GM10248 (cell line): ENCODE data around the gene SLC30A5.
"Not testable (repeated sequence)": the region's sequence is repeated elsewhere in the genome, so short reads cannot be mapped to it uniquely, and the experiment has no call there.

Source experiments
- CTCF ChIA-PET: fragments of 300-600 bp; sonication (Branson Sonifier 250); formaldehyde crosslinking; extraction: SDS; loops from one replicate; lab custom pipeline; 2021; ENCODE audit warnings: antibody characterized with exemption; lab: Yijun Ruan, JAX
- POLR2A ChIA-PET: fragments of 350-650 bp; sonication (Branson Sonifier 250); formaldehyde crosslinking; extraction: SDS; loops from one replicate; lab custom pipeline; 2020; ENCODE audit warnings: antibody characterized with exemption; lab: Yijun Ruan, JAX
- DNase-seq: peaks from one replicate; pipeline ENCODE4 v3.0.0; 2012; ENCODE audit errors: extremely low spot score
- TF ChIP-seq, protein P1 (sequence below): IDR thresholded peaks from 2 replicates; pipeline ENCODE4 v1.5.1; 2012; ENCODE audit warnings: mild to moderate bottlenecking, low read depth; ENCODE audit errors: extremely low read depth, missing control alignments, control extremely low read depth

The SLC30A5 gene

GRCh38 chr5:69092969-69093368 lies 845 bp upstream of the SLC30A5 start:
- POLR2A ChIA-PET = no interaction called here
- no peak for DNase-seq
- TF ChIP-seq, protein P1, sequence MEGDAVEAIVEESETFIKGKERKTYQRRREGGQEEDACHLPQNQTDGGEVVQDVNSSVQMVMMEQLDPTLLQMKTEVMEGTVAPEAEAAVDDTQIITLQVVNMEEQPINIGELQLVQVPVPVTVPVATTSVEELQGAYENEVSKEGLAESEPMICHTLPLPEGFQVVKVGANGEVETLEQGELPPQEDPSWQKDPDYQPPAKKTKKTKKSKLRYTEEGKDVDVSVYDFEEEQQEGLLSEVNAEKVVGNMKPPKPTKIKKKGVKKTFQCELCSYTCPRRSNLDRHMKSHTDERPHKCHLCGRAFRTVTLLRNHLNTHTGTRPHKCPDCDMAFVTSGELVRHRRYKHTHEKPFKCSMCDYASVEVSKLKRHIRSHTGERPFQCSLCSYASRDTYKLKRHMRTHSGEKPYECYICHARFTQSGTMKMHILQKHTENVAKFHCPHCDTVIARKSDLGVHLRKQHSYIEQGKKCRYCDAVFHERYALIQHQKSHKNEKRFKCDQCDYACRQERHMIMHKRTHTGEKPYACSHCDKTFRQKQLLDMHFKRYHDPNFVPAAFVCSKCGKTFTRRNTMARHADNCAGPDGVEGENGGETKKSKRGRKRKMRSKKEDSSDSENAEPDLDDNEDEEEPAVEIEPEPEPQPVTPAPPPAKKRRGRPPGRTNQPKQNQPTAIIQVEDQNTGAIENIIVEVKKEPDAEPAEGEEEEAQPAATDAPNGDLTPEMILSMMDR = no peak
- CTCF ChIA-PET = interaction anchor here (0.6 to 3.0 kb wide), 37 partner anchors 9 to 374 kb away, joined by 3 to 41 read pairs (median 4); partner anchors contain the start of genes CCDC125 and CDK7

- CTCF ChIA-PET = no interaction called here
- TF ChIP-seq, protein P1 = no peak
- no peak for DNase-seq
- POLR2A ChIA-PET = no interaction called here
These were observed 5.5 kb downstream of the SLC30A5 start for GRCh38 chr5:69099302-69099701.

DNA sequence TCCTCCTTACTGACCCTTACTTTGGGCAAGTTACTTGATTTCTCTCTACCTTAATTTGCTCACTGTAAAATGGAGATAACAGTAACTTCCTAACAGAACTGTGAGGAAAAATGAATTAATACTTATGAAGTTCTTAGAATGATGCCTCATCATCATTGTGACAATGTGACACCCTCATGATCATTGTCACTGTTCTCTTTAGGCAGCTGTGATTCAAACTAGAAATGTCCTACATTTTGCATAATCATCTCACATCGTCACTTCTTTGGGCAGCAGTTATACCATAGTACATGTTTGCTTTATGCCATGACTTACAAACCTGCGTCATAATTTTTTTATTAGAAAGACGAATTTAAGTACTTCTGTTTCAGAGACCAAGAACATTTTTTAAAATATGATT lies 9.7 kb downstream of the SLC30A5 start:
- ChIA-PET CTCF (no interaction called here), POLR2A (no interaction called here)
- TF ChIP-seq, protein P1 = no peak
- no peak for DNase-seq

GRCh38 chr5:69105996-69106906 lies 12.4 kb downstream of the SLC30A5 start:
- POLR2A ChIA-PET = interaction anchor here (0.6 to 1.2 kb wide), 3 partner anchors 9 to 155 kb away, joined by 3 to 4 read pairs (median 3); no protein-coding TSS in a partner anchor
- CTCF ChIA-PET = interaction anchor here (0.7 to 2.7 kb wide), 5 partner anchors 9 to 105 kb away, joined by 3 to 12 read pairs (median 4); partner anchors contain the start of gene SLC30A5
- TF ChIP-seq, protein P1 = no peak

GRCh38 chr5:69108367-69108766 lies 14.6 kb downstream of the SLC30A5 start:
- DNase-seq, CTCF ChIA-PET, POLR2A ChIA-PET: not testable (repeated sequence)

More at GRCh38 chr5:69105996-69106906, 12.4 kb downstream of the SLC30A5 start:
- DNase-seq = peak; percentile 67

GRCh38 chr5:69113851-69114250 lies 20.0 kb downstream of the SLC30A5 start:
- TF ChIP-seq, protein P1 = no peak
- ChIA-PET CTCF (interaction anchor here (2.6 kb wide), 1 partner anchor 20 kb away, joined by 9 read pairs; the partner anchor contains the start of gene SLC30A5), POLR2A (no interaction called here)
- DNase-seq = no peak

- ChIA-PET POLR2A (interaction anchor here (0.8 kb wide), 1 partner anchor 9 kb away, joined by 4 read pairs; no protein-coding TSS in a partner anchor), CTCF (no interaction called here)
- DNase-seq = no peak
- TF ChIP-seq, protein P1 = no peak
These were observed 21.7 kb downstream of the SLC30A5 start for GRCh38 chr5:69115526-69115925.
